ENCODE measurements around the gene CDHR5.

DNA sequence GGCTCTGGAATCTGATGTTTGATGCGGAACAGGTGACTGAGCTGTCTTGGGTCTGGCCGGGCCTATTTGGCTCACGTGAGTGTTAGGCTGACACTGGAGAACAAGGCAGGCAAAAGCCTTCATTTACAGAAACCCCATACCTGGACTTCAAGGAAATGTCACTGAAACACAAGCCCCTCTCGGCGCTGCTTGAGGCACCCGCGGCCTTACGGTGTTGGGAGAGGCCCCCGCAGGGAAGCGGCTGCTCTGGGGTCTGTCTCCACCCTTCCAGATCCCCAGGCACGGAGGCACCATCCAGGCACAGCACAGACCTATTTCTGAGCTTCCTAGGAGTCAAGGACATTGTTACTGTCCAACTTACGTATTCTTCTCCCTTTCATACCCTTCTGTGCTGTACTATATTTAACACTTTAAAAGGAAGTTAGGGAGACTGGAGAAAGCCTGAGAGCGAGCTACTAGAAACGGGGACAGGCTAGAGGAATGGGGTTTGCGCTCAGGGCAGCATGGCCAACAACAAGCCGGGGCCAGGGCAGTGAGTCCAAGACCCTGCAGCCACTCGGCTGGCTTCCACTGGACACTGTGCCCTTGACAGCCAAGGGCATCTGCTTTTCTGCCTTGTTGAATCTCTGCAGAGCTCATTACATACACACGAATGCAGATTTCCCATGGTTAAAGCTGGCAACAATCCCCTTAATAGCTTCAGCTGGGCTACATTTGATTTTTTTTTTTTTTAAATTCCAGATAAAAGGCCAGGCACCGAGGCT is 36.1 kb upstream of the CDHR5 start:
- TF ChIP-seq CTCF (conservative IDR thresholded peaks at IDR 0.05; ENCODE audit: low read depth, low read length) (no peak), POLR2A (IDR thresholded peaks at IDR 0.05; ENCODE audit: low read depth, low read length) (no peak), MXI1 (IDR thresholded peaks at IDR 0.05; ENCODE audit: borderline replicate concordance, low read depth, low read length) (no peak), SMC3 (IDR thresholded peaks at IDR 0.05; ENCODE audit: low read depth, low read length) (no peak), RAD21 (IDR thresholded peaks at IDR 0.05; ENCODE audit: low read length) (no peak), RCOR1 (IDR thresholded peaks at IDR 0.05; ENCODE audit: insufficient replicate concordance, low read length) (no peak)
- TF ChIP-seq, protein P1, sequence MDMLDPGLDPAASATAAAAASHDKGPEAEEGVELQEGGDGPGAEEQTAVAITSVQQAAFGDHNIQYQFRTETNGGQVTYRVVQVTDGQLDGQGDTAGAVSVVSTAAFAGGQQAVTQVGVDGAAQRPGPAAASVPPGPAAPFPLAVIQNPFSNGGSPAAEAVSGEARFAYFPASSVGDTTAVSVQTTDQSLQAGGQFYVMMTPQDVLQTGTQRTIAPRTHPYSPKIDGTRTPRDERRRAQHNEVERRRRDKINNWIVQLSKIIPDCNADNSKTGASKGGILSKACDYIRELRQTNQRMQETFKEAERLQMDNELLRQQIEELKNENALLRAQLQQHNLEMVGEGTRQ (IDR thresholded peaks at IDR 0.05; ENCODE audit: low read depth, low read length), result no peak

Data from IMR-90 (cell line).